K562 (cell line): ENCODE results near the gene SNX27. TPM values are rescaled to one million over a fixed set of nuclear protein-coding genes. Genes with fewer than 3 reads are reported as not detected.

Experiments
- CBX8 ChIP-seq: fragments of 200-600 bp; sonication (generic); IDR thresholded peaks from 2 replicates; pipeline ENCODE4 v1.6.1; 2012; ENCODE audit warnings: borderline replicate concordance, mixed run types, low read depth, mild to moderate bottlenecking, moderate library complexity, mixed read lengths, low read length, control low read depth, inconsistent platforms; ENCODE audit not compliant: poor library complexity, severe bottlenecking; ENCODE audit errors: extremely low read depth
- CREB3L1 ChIP-seq: fragments of 450-650 bp; IDR thresholded peaks from 2 replicates; pipeline ENCODE4 v1.6.1; 2014; ENCODE audit warnings: low read depth, mild to moderate bottlenecking, moderate library complexity, borderline replicate concordance
- MAFG ChIP-seq: fragments of 450-650 bp; conservative IDR thresholded peaks from 2 replicates; pipeline ENCODE4 v1.6.1; 2016; ENCODE audit warnings: missing genetic modification characterization, missing compliant biosample characterization
- MBD2 ChIP-seq: sonication (generic); IDR thresholded peaks from 2 replicates; pipeline ENCODE4 v1.6.1; 2016; ENCODE audit warnings: low read depth, borderline replicate concordance
- NR4A1 ChIP-seq, 2 experiments: fragments of 250-450 bp in 1 of 2; fragments of 450-650 bp in 1 of 2; sonication (Bioruptor Pico) in 1 of 2; IDR thresholded peaks; 2 replicates each; pipeline versions ENCODE4 v1.4.0 to v1.6.1; 2016 to 2020; ENCODE audit warnings: mild to moderate bottlenecking in 2 of 2, missing compliant biosample characterization in 1 of 2, missing genetic modification characterization in 1 of 2, moderate library complexity in 1 of 2
- POLR2B ChIP-seq: fragments of 450-650 bp; IDR thresholded peaks from 2 replicates; pipeline ENCODE4 v1.6.1; 2018; ENCODE audit warnings: low read depth; ENCODE audit not compliant: partially characterized antibody
- RBM39 ChIP-seq: fragments of 200-400 bp; formaldehyde crosslinking; optimal IDR thresholded peaks from 2 replicates; pipeline ENCODE3; 2018; ENCODE audit warnings: low read depth, low read length
- SAP30 ChIP-seq: fragments of 200-600 bp; sonication (generic); IDR thresholded peaks from 2 replicates; pipeline ENCODE4 v1.6.1; 2012; ENCODE audit warnings: borderline replicate concordance, low read depth, mild to moderate bottlenecking, moderate library complexity, low read length, control low read depth, inconsistent platforms; ENCODE audit not compliant: insufficient read depth, poor library complexity, severe bottlenecking
- SRF ChIP-seq, 2 experiments: fragments of 250-450, 450-650 bp in 1 of 2; sonication (Bioruptor Pico) in 1 of 2; sonication (generic) in 1 of 2; formaldehyde crosslinking; IDR thresholded peaks; 2 replicates each; pipeline versions ENCODE4 v1.5.0 to v1.5.1; 2020 to 2022; ENCODE audit warnings: mild to moderate bottlenecking in 1 of 2, missing genetic modification reagents in 1 of 2
- SRSF3 ChIP-seq: fragments of 200-400 bp; formaldehyde crosslinking; IDR thresholded peaks from 2 replicates; pipeline ENCODE4 v1.6.1; 2016; ENCODE audit warnings: mild to moderate bottlenecking, low read length, moderate library complexity; ENCODE audit not compliant: insufficient read depth
- THAP12 ChIP-seq: fragments of 250-450 bp; sonication (Bioruptor Pico); IDR thresholded peaks from 2 replicates; pipeline ENCODE4 v1.9.0; 2021; ENCODE audit warnings: mild to moderate bottlenecking, inconsistent platforms
- VEZF1 ChIP-seq: fragments of 200-800 bp; sonication (Bioruptor generic); IDR thresholded peaks from 2 replicates; pipeline ENCODE4 v1.6.1; 2017; ENCODE audit warnings: missing genetic modification characterization, missing compliant biosample characterization
- ZBTB5 ChIP-seq: fragments of 450-650 bp; IDR thresholded peaks from 2 replicates; pipeline ENCODE4 v1.6.1; 2017; ENCODE audit warnings: antibody characterized with exemption
- ZNF133 ChIP-seq: fragments of 250-450 bp; sonication (Bioruptor Pico); IDR thresholded peaks from 2 replicates; pipeline ENCODE4 v1.4.0; 2020; ENCODE audit warnings: mild to moderate bottlenecking
- ZNF311 ChIP-seq: fragments of 250-450 bp; sonication (Bioruptor Pico); IDR thresholded peaks from 2 replicates; pipeline ENCODE4 v1.4.0; 2020; ENCODE audit warnings: mild to moderate bottlenecking, moderate library complexity
- ZNF668 ChIP-seq: fragments of 250-450 bp; sonication (Bioruptor Pico); IDR thresholded peaks from 2 replicates; pipeline ENCODE4 v1.8.0; 2022; ENCODE audit warnings: mild to moderate bottlenecking, inconsistent platforms
- ZNF76 ChIP-seq: fragments of 250-450 bp; sonication (Bioruptor Pico); IDR thresholded peaks from 2 replicates; pipeline ENCODE4 v1.4.0; 2020; ENCODE audit warnings: mild to moderate bottlenecking, moderate library complexity, borderline replicate concordance
- ZSCAN29 ChIP-seq: fragments of 450-650 bp; IDR thresholded peaks from 2 replicates; pipeline ENCODE4 v1.6.1; 2017
- polyA plus RNA-seq, 8 experiments: library from polyadenylated mRNA; depleted of rRNA in 4 of 8; stranded (reverse) in 5 of 8; unstranded in 3 of 8; fragments of >200 nt; fragmentation: Nextera tagmentation in 2 of 8; fragmentation: Illumina TruSeq in 1 of 8; extraction: Ambion mirVana in 2 of 8; extraction: Trizol in 1 of 8; gene quantifications; 2 replicates each; pipeline versions ENCODE4 v1.2.1 to v1.2.3, GENCODE V29; 2011 to 2014; ENCODE audit warnings: inconsistent platforms in 1 of 8, missing spikeins in 1 of 8
- total RNA-seq, 7 experiments: library from RNA; depleted of rRNA in 6 of 7; stranded (reverse); fragments of >200 nt in 6 of 7; fragmentation: Illumina TruSeq in 2 of 7; extraction: Trizol in 2 of 7; gene quantifications; 2 replicates each; pipeline versions ENCODE4 v1.2.1 to v1.2.3, GENCODE V29; 2011 to 2021; ENCODE audit warnings: low replicate concordance in 1 of 7

The SNX27 gene
- total and polyA plus RNA-seq, 9 of the 15 experiments (the other 6 are each of a cell fraction or from before 2014, with no cell fraction given): 4.5 to 18.7 (median 10.1) TPM

GRCh38 chr1:151714820-151715725 is 103.2 kb downstream of the SNX27 start (continued):
- TF ChIP-seq VEZF1 (CRISPR knock-in tag): peak; percentile 63
- TF ChIP-seq SAP30: no peak
- no peak for TF ChIP-seq RBM39
- TF ChIP-seq ZNF668: no peak
- TF ChIP-seq ZBTB5: no peak
- no peak for TF ChIP-seq MBD2
- no peak for TF ChIP-seq CREB3L1
- TF ChIP-seq CBX8: no peak
- no peak for TF ChIP-seq ZNF76 (CRISPR knock-in tag)
- no peak for TF ChIP-seq ZNF311 (CRISPR knock-in tag)
- no peak for TF ChIP-seq POLR2B
- TF ChIP-seq ZNF133 (CRISPR knock-in tag): no peak
- TF ChIP-seq MAFG (tag): no peak
- TF ChIP-seq NR4A1 (CRISPR knock-in tag; IDR thresholded peaks at IDR 0.05): no peak
- no peak for TF ChIP-seq NR4A1 (tag; IDR thresholded peaks at IDR 0.05)
- no peak for TF ChIP-seq SRSF3
- TF ChIP-seq ZSCAN29: no peak
- no peak for TF ChIP-seq THAP12 (CRISPR knock-in tag)
- no peak for TF ChIP-seq SRF (CRISPR knock-in tag; IDR thresholded peaks at IDR 0.05)
